NCI-H1694 treated with DMSO at 0.1 percent for 48 hours (cell line): ENCODE data around the gene PRAMEF25.
"Not testable (repeated sequence)": the region's sequence is repeated elsewhere in the genome, so short reads cannot be mapped to it uniquely, and the experiment has no call there.

Experiments
- DNase-seq: peaks from one replicate; lab custom pipeline; 2025; lab: John Stamatoyannopoulos, UW

The PRAMEF25 gene

GRCh38 chr1:13070474-13070873 is at the start of gene PRAMEF25:
TSS of gene PRAMEF25 (plus strand) at chr1:13070774. CDS start at chr1:13073694, 2,920 bp downstream.
- DNase-seq, result not testable (repeated sequence)

- not testable (repeated sequence) for DNase-seq
These were observed 14.1 kb upstream of the PRAMEF25 start, which contains the start of gene PRAMEF27 for GRCh38 chr1:13056475-13056874. TSS of gene PRAMEF27 (minus strand) at chr1:13056575. CDS start at chr1:13053659, 2,916 bp downstream.

- DNase-seq, result not testable (repeated sequence)
These were observed 46.2 kb downstream of the PRAMEF25 start, which contains the start of gene HNRNPCL2 for GRCh38 chr1:13116754-13117153. TSS of gene HNRNPCL2 (minus strand) at chr1:13116854. CDS start at chr1:13116400, 454 bp downstream.
